Spinal cord (tissue), 10 donors: Measurements from ENCODE around the gene ZMYM2. TPM values are rescaled to one million over a fixed set of nuclear protein-coding genes. Genes with fewer than 3 reads are reported as not detected.
"Not testable (repeated sequence)": the region's sequence is repeated elsewhere in the genome, so short reads cannot be mapped to it uniquely, and the experiment has no call there.

Source experiments
- DNase-seq, 6 donors: peaks; one replicate each; pipeline versions ENCODE4 v3.0.0 to v3.0.0-alpha.2; 2013 to 2015; ENCODE audit warnings: low spot score in 6 of 6, low read depth in 4 of 6
- H3K27ac ChIP-seq: one replicate; pipeline ENCODE4 v1.5.1; 2013; ENCODE audit warnings: low read depth, low read length, control low read depth
- H3K27me3 ChIP-seq: one replicate; pipeline ENCODE4 v1.6.1; 2013; ENCODE audit warnings: low read length; ENCODE audit not compliant: control insufficient read depth, insufficient read depth
- H3K36me3 ChIP-seq: one replicate; pipeline ENCODE4 v1.6.1; 2013; ENCODE audit warnings: low read length; ENCODE audit not compliant: control insufficient read depth, insufficient read depth
- H3K4me1 ChIP-seq: one replicate; pipeline ENCODE4 v1.6.1; 2013; ENCODE audit warnings: low read length; ENCODE audit not compliant: control insufficient read depth, insufficient read depth
- H3K4me3 ChIP-seq: one replicate; pipeline ENCODE4 v1.5.1; 2013; ENCODE audit warnings: low read depth, low read length, control low read depth
- H3K9me3 ChIP-seq: one replicate; pipeline ENCODE4 v1.6.1; 2013; ENCODE audit warnings: low read length; ENCODE audit not compliant: control insufficient read depth, insufficient read depth
- WGBS: methylation state at CpG from one replicate; pipeline ENCODE4 v1.1.5; 2013; ENCODE audit warnings: missing lambda C conversion rate; ENCODE audit not compliant: insufficient coverage; 5-methylcytosine and 5-hydroxymethylcytosine counted together
- polyA plus RNA-seq, 2 donors: library from polyadenylated mRNA; unstranded; fragments of 120-200 nt; gene quantifications; one replicate each; pipeline ENCODE4 v1.2.1, GENCODE V29; 2013; ENCODE audit not compliant: insufficient read length in 2 of 2
- total RNA-seq, 2 donors: library from RNA; depleted of rRNA in 1 of 2; stranded (reverse); fragments of 120-200 nt in 1 of 2; fragments of >200 nt in 1 of 2; gene quantifications; one replicate each; pipeline versions ENCODE4 v1.2.3 to v1.2.4, GENCODE V29; 2013 to 2014
- donor health status: healthy.

Gene ZMYM2
- total and polyA plus RNA-seq, 4 donors, result 76.9 to 148 (median 111) TPM

DNA sequence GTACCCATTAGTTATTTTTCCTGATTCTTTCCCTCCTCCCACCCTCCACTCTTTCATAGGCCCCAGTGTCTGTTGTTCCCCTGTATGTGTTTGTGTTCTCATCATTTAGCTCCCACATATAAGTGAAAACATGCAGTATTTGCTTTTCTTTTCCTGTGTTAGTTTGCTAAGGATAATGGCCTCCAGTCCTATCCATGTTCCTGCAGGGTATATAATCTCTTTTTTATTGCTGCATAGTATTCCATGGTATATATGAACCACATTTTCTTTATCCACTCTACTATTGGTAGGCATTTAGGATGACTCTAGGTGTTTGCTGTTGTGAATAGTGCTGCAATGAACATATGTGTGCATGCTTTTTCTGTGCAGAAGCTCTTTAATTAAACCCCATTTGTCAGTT lies 79.4 kb downstream of the ZMYM2 start:
- DNase-seq, result no peak
- no peak overlapping the region for H3K27ac ChIP-seq
- H3K9me3 ChIP-seq, result no peaks in the 10 kb centered on the region
- H3K36me3 ChIP-seq, result peaks cover 6% of the 10 kb centered on the region
- H3K27me3 ChIP-seq, result no peaks in the 10 kb centered on the region
- no peaks in the 10 kb centered on the region for H3K4me1 ChIP-seq
- no peak overlapping the region for H3K4me3 ChIP-seq

DNA sequence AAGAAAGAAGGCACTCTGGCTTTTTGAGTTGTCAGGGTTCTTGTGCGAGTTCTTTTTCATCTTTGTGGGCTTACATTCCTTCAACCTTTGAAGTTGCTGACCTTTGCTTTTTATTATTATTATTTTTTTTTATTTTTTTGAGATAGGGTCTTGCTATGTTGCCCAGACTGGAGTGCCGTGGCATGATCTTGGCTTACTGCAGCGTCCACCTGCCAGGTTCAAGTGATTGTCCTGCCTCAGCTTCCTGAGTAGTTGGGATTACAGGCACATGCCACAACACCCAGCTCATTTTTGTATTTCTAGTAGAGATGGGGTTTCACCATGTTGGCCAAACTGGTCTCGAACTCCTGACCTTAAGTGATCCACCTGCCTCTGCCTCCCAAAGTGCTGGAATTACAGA lies 84.1 kb downstream of the ZMYM2 start:
- not testable (repeated sequence) for DNase-seq, H3K27me3 ChIP-seq, H3K27ac ChIP-seq, H3K9me3 ChIP-seq, H3K4me3 ChIP-seq, H3K4me1 ChIP-seq
- peaks cover 26% of the 10 kb centered on the region for H3K36me3 ChIP-seq
- WGBS, result 90% methylated on average over 2 of the region's 4 CpGs

DNA sequence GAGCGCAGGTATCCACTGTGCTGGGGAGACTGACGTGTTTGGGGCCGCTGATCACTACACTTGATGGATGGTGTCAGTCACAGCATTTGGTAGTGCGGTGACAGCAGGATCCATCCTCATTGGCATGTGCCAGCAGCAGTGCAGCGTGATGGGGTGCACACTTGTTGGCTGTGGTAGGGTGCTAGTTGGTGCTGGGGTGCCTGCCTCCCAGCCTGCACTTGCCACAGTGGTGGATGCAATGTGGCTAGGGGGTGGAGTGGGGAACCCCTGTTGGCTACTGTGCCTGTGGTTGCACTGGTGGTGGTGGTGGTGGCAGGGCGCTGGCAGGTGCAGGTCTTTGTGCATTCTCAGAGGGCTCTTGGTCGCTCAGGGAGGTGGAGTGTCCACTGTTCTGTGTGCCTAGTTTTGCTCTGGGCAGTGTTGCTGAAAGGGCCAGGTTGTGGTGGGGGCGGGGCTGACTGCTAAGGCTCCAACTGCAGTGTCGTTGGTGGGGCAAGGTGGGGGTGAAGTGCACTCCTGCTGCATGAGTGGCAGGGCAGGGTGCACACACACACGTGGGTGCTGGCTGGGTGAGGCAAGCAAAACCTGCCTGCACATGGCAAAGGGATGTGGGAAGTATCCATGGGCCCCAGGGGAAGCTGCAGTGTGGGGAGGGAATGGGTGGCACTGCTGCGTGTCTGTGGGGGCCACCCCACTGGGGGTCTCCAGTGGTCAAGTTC lies 84.8 kb downstream of the ZMYM2 start:
- Histone ChIP-seq H3K36me3 (peaks cover 26% of the 10 kb centered on the region), H3K9me3 (no peaks in the 10 kb centered on the region), H3K4me3 (no peak overlapping the region), H3K27ac (no peak overlapping the region), H3K4me1 (peaks cover 4% of the 10 kb centered on the region), H3K27me3 (no peaks in the 10 kb centered on the region)
- 92% methylated on average over 11 of the region's 11 CpGs for WGBS
- DNase-seq, result no peak

DNA sequence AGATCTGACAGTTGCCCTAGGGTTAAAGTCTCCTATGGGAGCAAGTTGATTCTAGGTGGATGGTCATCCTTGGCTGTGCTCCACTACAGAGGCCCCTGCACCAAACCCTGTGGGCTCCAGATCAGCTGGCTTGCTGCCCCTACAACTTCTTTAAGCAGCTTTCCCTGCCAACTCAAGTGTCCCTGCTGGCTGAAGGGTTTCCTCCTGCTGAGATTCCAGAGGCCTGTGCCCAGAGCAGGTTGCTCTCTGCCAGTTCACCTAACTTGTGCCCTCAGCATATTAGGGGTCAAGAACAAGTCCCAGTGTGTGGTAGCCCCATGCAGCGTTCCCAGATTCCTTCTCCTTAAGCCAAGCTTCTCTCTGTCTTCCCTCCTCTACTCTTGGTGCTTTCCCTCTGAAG lies 85.6 kb downstream of the ZMYM2 start:
- WGBS, result 80% methylated on average over 1 of the region's 1 CpG
- H3K27ac ChIP-seq, result no peak overlapping the region
- H3K4me3 ChIP-seq, result no peak overlapping the region
- no peaks in the 10 kb centered on the region for H3K9me3 ChIP-seq
- DNase-seq, result peak in 1 of 6 donors; percentile 24
- H3K27me3 ChIP-seq, result no peaks in the 10 kb centered on the region
- H3K4me1 ChIP-seq, result peaks cover 4% of the 10 kb centered on the region
- H3K36me3 ChIP-seq, result peaks cover 26% of the 10 kb centered on the region

DNA sequence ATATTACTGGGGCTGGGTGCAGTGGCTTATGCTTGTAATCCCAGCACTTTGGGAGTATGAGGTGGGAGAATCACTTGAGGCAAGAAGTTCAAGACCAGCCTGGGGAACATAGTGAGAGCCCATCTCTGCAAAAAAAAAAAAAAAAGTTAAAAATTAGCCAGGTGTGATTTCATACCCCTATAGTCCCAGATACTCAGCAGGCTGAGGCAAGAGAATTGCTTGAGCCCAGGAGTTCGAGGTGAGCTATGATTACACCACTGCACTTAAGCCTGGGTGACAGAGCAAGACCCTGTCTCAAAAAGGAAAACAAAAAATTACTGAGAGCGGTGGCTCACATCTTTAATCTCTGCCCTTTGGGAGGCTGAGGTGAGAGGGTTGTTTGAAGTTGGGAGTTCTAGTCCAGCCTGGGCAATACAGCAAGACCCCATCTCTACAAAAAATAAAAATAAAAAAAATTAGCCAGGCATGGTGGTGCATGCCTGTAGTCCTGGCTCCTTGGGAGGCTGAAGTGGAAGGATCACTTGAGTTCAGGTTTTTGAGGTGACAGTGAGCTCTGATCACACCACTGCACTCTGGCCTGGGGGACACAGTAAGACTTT lies 87.5 kb downstream of the ZMYM2 start:
- Histone ChIP-seq H3K4me3 (no peak overlapping the region), H3K27ac (no peak overlapping the region)
- 100% methylated on average over 1 of the region's 2 CpGs for WGBS

DNA sequence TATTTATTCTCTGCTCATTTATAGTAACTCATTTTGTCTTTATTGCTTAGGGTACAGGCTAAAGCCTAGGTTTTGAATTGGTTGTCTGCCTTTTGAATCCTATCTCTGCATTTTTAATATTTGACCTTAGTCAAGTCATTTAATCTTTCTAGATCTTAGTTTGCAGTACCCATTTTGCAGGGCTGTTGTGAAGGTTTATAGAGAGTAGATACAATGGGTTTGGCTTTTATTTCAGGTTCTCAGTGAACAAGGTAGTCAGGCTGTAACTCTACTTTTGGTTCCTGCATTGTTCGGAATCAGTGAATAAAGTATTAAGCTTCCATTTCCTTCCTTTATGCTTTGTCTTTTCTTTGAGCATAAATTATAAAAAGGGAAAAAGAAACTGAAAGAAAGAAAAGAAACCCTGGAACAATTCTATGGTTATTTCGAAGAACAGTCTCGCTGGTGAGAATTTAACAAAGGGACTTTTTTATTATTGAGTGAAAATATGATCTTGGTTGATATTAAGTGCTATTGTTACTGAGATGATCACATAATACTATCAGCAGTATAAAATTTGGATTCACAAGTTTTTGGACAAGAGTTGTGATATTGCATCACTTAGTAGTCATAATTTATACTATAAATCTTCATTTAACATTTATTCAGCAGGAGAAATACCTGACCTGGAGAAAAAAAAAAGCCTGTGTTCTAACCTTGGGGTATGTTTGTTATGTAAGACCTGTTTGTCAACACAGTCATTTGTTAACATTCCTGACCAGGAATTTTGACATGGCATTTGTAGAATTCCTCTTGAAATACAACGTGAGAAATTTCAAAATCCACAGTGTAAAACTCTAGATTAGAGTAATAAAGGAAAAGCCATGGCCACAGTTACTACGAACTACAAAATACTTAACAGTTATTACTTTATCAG lies 91.3 kb downstream of the ZMYM2 start:
- Histone ChIP-seq H3K27me3 (no peaks in the 10 kb centered on the region), H3K4me1 (no peaks in the 10 kb centered on the region), H3K9me3 (no peaks in the 10 kb centered on the region), H3K27ac (no peak overlapping the region), H3K4me3 (no peak overlapping the region), H3K36me3 (peaks cover 6% of the 10 kb centered on the region)
- no peak for DNase-seq
- WGBS, result no CpG with 5 or more reads among the region's 5 CpGs

More for the DNA sequence above, 87.5 kb downstream of the ZMYM2 start:
- Histone ChIP-seq H3K9me3 (no peaks in the 10 kb centered on the region), H3K4me1 (peaks cover 4% of the 10 kb centered on the region), H3K36me3 (peaks cover 24% of the 10 kb centered on the region), H3K27me3 (no peaks in the 10 kb centered on the region)
- no peak for DNase-seq

DNA sequence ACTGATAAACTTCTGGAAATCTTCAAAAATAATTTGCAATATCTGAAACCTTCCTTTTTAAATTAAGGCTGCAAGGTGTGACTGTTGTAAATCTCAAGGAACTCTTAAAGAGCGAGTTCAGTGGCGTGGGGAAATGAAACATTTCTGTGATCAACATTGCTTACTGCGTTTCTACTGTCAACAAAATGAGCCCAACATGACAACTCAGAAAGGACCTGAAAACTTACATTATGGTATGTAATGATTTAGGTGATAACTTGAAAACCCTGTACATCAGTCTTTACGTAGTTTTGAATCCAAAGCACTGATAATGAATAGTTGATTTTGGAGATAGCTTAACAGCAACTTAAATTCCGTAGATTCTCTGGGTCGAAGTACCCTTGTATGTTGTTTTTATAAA lies 92.8 kb downstream of the ZMYM2 start:
- Histone ChIP-seq H3K27me3 (no peaks in the 10 kb centered on the region), H3K4me1 (no peaks in the 10 kb centered on the region), H3K9me3 (no peaks in the 10 kb centered on the region), H3K27ac (no peak overlapping the region), H3K36me3 (no peaks in the 10 kb centered on the region), H3K4me3 (no peak overlapping the region)
- DNase-seq, result no peak
- no CpG with 5 or more reads among the region's 6 CpGs for WGBS

DNA sequence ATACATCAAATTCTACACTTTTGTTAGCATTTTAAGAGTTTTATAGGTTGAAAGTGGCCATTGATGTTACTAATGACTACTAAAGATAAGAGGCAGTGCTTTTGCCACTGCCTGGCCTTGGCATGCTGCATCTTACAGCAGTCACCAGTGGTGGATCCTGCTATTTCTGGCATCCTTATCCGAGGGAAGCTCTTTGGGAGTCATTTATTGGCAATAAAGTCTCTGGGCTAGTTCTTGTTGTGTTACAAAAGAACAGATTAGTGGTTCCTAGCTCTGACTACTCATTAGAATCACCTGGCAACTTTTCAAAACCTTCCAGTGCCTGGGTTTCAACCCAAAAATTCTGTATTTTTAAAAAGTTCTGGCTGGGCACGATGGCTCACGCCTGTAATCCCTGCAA lies 94.5 kb downstream of the ZMYM2 start:
- Histone ChIP-seq H3K4me3 (no peak overlapping the region), H3K4me1 (no peaks in the 10 kb centered on the region), H3K27ac (no peak overlapping the region), H3K36me3 (no peaks in the 10 kb centered on the region), H3K27me3 (no peaks in the 10 kb centered on the region), H3K9me3 (no peaks in the 10 kb centered on the region)
- WGBS, result no CpG with 5 or more reads among the region's 3 CpGs
- DNase-seq, result peak in 2 of 6 donors; percentile 2 to 17

DNA sequence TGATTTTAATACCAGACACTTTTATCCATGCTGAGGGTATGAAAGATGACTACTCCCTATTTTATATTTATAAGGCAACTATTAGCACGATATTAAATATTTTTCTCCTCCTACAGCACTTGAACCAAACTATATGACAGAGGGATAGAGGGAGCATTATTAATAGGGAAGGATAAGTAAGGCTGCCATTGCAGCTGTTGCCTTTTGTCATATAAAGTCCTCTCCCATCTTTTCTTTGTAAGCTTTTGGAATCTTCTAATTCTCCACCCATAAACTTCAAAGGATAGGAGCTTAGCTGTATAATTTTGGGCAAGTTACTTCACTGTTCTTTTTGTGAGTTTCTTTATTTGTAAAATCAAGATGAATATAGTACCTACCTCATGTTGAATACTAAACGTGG lies 95.4 kb downstream of the ZMYM2 start:
- H3K9me3 ChIP-seq, result no peaks in the 10 kb centered on the region

More for the DNA sequence above, 95.4 kb downstream of the ZMYM2 start:
- WGBS, result no CpG with 5 or more reads among the region's 2 CpGs
- no peaks in the 10 kb centered on the region for H3K36me3 ChIP-seq
- H3K27me3 ChIP-seq, result no peaks in the 10 kb centered on the region
- no peak overlapping the region for H3K4me3 ChIP-seq
- H3K27ac ChIP-seq, result no peak overlapping the region
- DNase-seq, result no peak
- H3K4me1 ChIP-seq, result no peaks in the 10 kb centered on the region
